B cell (primary cell): Measurements from ENCODE around the gene ADARB2.

Experiments used
- CTCF ChIP-seq: fragments of 200-600 bp; IDR thresholded peaks from one replicate; pipeline ENCODE4 v1.8.0; 2022; ENCODE audit warnings: antibody characterized with exemption, mild to moderate bottlenecking
- EZH2 ChIP-seq: IDR thresholded peaks from 2 replicates; pipeline ENCODE4 v1.6.1; 2012; ENCODE audit warnings: borderline replicate concordance, low read depth, mild to moderate bottlenecking, moderate library complexity, low read length; ENCODE audit not compliant: insufficient read depth, poor library complexity, severe bottlenecking

GRCh38 chr10:1243486-1244234 is 493.7 kb downstream of the ADARB2 start:
- TF ChIP-seq CTCF (no peak), EZH2 (no peak)
